HG02943 (cell line): Measurements from ENCODE around the gene CACNA2D2.
A peak's percentile ranks its signal among the peaks of the same experiment; 100 is the strongest.

ENCODE experiments used
- ATAC-seq: cut with Tn5 transposase; IDR thresholded peaks from one replicate; pipeline ENCODE4 v1.9.1; 2021; ENCODE audit warnings: mild to moderate bottlenecking, low read depth, moderate library complexity; ENCODE audit not compliant: unreplicated experiment

The CACNA2D2 gene

GRCh38 chr3:50375258-50375931, 128.0 kb downstream of the CACNA2D2 start:
- no peak for ATAC-seq

- no peak for ATAC-seq
These were observed 128.8 kb downstream of the CACNA2D2 start for GRCh38 chr3:50374363-50375257.

- ATAC-seq: no peak
These were observed 130.0 kb downstream of the CACNA2D2 start for GRCh38 chr3:50373146-50374051.

GRCh38 chr3:50372349-50372748, 131.1 kb downstream of the CACNA2D2 start:
- ATAC-seq: no peak

GRCh38 chr3:50371133-50371685, 132.2 kb downstream of the CACNA2D2 start:
- no peak for ATAC-seq

- ATAC-seq: no peak
These were observed 132.8 kb downstream of the CACNA2D2 start for GRCh38 chr3:50370594-50370993.

GRCh38 chr3:50369012-50369670, 134.3 kb downstream of the CACNA2D2 start:
- ATAC-seq: no peak

- ATAC-seq: no peak
These were observed 137.6 kb downstream of the CACNA2D2 start for GRCh38 chr3:50365842-50366220.

- ATAC-seq: peak; percentile 73
These were observed 138.2 kb downstream of the CACNA2D2 start for GRCh38 chr3:50365080-50365841.

- no peak for ATAC-seq
These were observed 138.8 kb downstream of the CACNA2D2 start for GRCh38 chr3:50364573-50365079.

- peak; percentile 23 for ATAC-seq
These were observed 143.7 kb downstream of the CACNA2D2 start for GRCh38 chr3:50359760-50360110.

- ATAC-seq: peak; percentile 98
These were observed 144.3 kb downstream of the CACNA2D2 start, which contains the start of gene TMEM115 for GRCh38 chr3:50358911-50359759. Gene TMEM115, minus strand, starts transcription at chr3:50359521. Its CDS starts 458 bp downstream, at chr3:50359063.

GRCh38 chr3:50358355-50358910, 145.0 kb downstream of the CACNA2D2 start:
- ATAC-seq: no peak

- ATAC-seq: no peak
These were observed 146.0 kb downstream of the CACNA2D2 start for GRCh38 chr3:50357481-50357880.

GRCh38 chr3:50356553-50356952, 146.9 kb downstream of the CACNA2D2 start:
- no peak for ATAC-seq

- ATAC-seq: no peak
These were observed 147.4 kb downstream of the CACNA2D2 start for GRCh38 chr3:50355829-50356552.

- ATAC-seq: no peak
These were observed 148.6 kb downstream of the CACNA2D2 start for GRCh38 chr3:50354850-50355249.
